Stimulated activated CD4-positive, alpha-beta T cell treated with anti-CD3 and anti-CD28 coated beads, Interleukin-15, amount 100 ng/mL, for 24 hours (primary cell): Measurements from ENCODE around the gene TNRC6B.
A peak's percentile ranks its signal among the peaks of the same experiment; 100 is the strongest.
"Not testable (repeated sequence)": the region's sequence is repeated elsewhere in the genome, so short reads cannot be mapped to it uniquely, and the experiment has no call there.

Source experiments
- DNase-seq: peaks from one replicate; pipeline ENCODE4 v3.0.0-alpha.2; 2020

The TNRC6B gene, protein sequence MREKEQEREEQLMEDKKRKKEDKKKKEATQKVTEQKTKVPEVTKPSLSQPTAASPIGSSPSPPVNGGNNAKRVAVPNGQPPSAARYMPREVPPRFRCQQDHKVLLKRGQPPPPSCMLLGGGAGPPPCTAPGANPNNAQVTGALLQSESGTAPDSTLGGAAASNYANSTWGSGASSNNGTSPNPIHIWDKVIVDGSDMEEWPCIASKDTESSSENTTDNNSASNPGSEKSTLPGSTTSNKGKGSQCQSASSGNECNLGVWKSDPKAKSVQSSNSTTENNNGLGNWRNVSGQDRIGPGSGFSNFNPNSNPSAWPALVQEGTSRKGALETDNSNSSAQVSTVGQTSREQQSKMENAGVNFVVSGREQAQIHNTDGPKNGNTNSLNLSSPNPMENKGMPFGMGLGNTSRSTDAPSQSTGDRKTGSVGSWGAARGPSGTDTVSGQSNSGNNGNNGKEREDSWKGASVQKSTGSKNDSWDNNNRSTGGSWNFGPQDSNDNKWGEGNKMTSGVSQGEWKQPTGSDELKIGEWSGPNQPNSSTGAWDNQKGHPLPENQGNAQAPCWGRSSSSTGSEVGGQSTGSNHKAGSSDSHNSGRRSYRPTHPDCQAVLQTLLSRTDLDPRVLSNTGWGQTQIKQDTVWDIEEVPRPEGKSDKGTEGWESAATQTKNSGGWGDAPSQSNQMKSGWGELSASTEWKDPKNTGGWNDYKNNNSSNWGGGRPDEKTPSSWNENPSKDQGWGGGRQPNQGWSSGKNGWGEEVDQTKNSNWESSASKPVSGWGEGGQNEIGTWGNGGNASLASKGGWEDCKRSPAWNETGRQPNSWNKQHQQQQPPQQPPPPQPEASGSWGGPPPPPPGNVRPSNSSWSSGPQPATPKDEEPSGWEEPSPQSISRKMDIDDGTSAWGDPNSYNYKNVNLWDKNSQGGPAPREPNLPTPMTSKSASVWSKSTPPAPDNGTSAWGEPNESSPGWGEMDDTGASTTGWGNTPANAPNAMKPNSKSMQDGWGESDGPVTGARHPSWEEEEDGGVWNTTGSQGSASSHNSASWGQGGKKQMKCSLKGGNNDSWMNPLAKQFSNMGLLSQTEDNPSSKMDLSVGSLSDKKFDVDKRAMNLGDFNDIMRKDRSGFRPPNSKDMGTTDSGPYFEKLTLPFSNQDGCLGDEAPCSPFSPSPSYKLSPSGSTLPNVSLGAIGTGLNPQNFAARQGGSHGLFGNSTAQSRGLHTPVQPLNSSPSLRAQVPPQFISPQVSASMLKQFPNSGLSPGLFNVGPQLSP (N-terminal part only)

DNA sequence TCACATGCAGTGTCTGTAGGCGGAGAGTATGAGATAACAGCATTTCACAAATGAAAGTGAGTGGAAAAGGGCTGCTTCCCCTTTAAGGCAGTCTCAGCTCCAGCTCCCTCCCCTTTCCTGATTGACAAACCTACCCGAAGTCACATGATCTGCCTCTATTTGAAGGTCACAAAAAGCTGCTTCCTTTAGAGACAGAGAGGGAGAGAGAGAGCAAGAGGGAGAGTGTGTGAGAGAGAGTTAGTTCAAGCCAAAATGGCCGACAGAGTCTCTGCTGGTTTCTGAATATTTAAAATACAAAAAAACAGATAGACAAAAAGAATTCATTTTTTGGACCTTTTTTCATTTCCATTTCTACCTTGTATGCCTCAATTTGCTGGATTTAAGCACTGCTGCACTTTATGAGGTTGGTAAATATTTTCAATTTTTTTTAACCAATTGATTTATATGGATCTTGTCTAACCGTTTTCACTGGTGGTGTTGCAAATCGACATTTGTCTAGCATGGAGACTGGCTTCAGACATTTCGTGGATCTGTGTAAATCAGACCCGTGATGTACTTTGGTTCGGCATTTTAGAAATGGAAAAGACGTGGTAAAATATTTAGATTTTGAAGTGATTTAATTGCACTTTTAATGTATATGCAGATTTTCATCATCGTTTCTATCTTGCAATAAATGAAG lies at the start of gene TNRC6B:
TSS of gene TNRC6B (plus strand) at position 188 of the 679 bp plus-strand sequence. CDS start at position 399, 211 bp downstream.
- peak; percentile 78 for DNase-seq

DNA sequence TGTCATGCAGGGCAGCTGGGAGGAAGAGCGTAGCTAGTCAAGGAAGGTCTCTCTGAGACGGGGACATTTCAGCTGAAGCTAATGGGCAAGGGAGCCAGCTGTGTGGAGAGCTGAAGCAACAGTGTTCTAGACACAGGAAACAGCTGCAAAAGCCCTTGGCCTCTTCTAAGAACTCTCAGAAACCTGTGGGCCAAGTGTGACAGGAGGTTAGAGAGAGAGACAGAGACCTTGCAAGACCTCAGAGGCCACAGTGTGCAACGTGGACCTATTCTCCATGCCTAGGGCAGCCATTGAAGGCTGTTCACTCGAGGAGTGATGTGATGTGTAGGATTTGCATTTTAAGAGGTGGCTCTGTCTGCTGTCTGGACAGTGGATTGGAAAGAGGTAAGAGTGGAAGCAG lies 48.7 kb upstream of the TNRC6B start:
- DNase-seq, result no peak

DNA sequence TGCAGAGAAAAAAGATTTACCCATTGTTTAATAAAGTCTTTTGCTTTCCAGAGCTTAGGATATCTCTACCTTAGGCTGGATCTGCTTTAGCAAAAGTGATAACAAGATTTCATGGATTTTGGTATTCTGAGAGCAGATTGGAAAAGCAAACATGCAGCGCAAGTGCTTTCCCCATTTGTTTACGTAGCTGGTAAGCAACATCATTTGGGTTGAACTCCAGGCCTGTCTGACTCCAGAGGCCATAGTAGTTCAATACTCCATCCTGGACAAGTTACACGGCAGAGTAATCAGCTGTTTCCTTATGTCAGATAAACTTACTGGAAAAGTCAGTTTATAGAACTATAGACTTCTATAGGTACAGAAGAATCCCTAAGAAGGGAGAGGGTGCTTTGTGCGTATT lies 40.6 kb upstream of the TNRC6B start:
- DNase-seq, result no peak

DNA sequence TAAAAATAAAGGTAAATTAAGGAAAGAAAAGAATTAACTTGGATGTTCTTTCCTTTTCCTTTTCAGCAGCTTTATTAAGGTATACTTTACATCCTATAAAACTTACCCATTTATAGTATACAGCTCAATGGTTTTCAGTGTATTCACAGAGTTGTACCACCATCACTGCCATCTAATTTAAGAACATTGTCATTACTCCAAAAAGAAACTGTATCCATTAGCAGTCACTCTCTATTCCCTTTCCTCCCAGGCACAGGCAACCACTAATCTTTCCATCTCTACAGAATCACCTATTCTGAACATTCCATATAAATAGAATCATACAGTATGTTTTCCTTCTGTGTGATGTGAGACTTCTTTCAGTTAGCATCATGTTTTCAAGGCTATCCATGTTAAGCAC lies 38.9 kb upstream of the TNRC6B start:
- DNase-seq, result no peak

DNA sequence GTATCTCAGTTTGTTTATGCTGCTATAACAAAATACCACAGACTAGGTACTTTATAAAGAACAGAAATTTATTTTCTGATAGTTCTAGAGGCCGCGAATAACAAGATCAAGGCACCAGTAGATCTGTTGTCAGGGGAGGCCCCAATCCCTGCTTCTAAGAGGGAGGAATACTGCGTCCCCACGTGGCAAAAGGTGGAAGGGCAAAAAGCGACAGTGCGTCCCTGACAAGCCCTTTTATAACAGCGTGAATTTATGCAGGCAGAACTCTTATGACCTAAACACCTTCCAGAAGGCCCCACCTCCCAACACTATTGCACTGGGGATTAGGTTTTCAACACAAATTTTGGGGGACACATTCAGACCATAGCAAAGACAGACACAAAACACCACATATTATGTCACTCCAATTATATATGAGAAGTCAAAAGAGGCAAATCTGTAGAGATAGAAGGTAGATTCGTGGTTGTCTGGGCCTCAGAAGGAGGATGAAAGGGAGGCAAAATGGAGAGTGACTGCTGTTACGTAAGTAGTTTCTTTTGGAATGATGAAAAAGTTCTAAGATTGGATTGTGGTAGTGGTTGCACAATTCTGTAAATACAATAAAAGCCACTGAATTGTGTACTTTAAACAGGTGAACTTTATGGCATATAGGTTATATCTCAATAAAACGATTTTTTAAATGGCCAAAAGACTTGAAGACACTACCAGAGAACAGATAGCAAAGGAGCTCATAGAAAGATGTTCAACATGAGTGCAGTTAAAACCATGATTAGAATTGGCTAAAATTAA lies 30.1 kb upstream of the TNRC6B start:
- DNase-seq, result no peak

DNA sequence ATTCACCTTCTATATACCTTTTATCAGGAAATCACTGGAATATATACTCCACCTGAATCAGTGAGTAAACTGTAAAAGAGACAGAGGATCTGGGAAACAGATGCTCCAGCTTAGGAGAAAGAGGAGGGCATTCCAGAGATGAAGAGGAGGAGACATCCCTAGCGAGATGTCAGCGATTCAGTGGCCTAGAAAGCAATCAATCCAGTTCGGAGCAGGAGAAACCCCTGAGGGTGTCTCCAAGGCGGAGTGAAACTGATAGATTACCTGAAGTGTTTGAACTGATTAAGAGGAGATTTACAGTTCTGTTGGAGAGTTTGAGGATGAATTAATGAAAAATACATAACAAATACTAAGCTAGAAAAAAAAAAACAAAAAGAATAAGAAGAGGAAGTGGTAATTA lies 24.5 kb upstream of the TNRC6B start:
- DNase-seq, result no peak

DNA sequence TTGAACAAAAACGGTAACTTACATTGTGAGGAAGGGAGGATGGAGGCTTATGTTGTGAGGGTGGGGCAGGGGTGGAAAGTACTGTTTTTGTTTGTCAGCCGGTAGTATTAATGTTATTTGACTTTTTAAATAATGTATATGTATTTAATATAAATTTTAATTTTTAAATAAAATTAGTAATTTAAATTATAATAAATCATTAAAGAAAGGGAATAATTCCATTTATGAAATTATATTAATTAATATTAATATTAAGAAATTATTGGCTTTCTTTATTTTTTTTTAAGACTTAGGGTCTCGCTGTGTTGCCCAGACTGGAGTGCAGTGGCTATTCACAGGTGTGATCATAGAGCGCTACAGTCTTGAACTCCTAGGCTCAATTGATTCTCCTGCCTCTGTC lies 24.0 kb upstream of the TNRC6B start:
- DNase-seq, result no peak

DNA sequence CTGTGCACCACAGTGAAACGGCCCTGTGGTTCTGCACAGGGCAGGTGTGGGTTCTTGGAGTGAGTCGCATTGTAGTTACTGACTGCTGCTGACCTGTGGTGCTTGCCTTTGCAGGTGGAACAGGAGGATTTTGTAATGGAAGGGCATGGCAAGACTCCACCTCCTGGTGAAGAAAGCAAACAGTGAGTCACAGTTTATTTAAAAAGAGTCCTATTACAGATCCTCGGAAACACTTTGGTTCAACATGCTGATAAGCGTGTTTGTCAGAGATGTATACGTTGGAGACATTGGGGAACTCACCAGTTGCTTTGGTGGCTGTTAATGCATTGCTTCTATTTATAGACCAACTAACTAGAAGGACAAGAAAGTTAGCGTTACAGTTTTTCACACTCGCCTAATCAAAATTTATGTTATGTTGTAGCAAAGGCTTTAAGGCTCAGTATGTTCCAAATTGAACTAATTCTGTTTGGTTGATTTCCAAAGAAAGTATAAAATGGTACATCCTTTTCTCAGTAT lies 21.7 kb upstream of the TNRC6B start:
- DNase-seq, result peak; percentile 11

DNA sequence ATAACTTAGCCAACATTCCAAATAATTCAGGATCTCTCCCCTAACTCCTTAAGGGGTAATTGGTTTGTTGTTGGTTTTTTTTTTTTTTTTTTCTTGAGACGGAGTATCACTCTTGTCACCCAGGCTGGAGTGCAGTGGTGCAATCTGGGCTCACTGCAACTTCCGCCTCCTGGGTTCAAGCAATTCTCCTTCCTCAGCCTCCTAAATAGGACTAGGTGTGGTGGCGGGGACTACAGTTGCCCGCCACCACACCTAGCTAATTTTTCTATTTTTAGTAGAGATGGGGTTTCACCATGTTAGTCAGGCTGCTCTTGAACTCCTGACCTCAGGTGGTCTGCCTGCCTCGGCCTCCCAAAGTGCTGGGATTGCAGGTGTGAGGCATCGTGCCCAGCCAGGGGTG lies 21.0 kb upstream of the TNRC6B start:
- not testable (repeated sequence) for DNase-seq

DNA sequence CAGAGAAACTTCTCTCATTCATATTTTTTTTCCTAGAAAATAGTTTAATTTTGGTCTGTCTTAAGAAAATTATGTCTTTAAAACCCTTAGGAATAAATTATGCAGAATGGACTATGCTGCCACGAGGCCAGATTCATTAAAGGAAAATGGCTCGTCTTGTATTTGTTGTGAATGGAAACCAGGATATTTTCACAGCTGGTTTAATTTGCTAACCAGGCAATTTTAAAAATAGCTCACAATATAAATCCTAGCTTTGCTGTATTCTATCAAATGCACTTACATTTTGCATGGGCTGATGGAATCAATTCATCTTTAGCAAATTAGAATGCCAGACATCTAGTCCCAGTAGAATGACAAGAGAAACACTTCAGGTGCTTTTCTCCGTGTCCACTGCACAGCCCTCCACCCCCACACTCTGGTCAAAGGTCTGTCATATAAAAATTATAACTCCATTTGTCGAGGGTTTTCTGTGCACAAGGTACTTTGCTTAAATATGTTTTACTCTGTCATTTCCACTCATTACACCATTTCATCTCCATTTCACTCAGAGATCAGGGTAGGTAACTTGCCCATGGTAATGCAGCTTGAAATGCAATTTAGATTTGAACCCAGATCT lies 20.3 kb upstream of the TNRC6B start:
- DNase-seq, result no peak

DNA sequence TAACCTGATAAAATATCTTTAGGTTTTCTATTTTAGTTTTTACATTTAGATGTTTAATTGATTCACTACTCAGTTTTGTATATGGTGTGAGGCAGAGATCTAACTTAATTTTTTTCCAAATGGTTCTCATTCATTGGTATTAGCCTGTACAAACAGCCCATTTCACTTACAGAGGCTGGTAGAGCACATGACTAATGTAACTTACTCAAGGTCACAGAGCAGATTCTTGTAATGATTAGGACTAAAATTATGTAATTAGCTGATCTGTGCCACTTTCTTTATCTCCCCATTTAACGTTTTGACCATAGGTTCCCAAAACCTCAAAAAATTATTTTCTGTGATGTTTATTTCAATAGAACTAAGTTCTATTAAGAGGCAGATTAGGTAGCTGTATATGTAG lies 16.5 kb upstream of the TNRC6B start:
- no peak for DNase-seq

DNA sequence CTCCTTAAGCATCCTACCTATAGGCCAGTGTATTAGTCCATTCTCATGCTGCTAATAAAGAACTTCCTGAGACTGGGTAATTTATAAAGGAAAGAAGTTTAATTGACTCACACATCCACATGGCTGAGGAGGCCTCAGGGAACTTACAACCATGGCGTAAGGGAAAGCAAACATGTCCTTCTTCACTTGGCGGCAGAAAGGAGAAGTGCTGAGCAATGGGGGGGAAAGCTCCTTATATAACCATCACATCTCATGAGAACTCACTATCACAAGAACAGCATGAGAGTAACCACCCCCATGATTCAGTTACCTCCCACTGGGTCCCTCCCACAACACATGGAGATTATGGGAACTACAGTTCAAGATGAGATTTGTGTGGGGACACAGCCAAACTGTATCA lies 12.2 kb upstream of the TNRC6B start:
- not testable (repeated sequence) for DNase-seq

DNA sequence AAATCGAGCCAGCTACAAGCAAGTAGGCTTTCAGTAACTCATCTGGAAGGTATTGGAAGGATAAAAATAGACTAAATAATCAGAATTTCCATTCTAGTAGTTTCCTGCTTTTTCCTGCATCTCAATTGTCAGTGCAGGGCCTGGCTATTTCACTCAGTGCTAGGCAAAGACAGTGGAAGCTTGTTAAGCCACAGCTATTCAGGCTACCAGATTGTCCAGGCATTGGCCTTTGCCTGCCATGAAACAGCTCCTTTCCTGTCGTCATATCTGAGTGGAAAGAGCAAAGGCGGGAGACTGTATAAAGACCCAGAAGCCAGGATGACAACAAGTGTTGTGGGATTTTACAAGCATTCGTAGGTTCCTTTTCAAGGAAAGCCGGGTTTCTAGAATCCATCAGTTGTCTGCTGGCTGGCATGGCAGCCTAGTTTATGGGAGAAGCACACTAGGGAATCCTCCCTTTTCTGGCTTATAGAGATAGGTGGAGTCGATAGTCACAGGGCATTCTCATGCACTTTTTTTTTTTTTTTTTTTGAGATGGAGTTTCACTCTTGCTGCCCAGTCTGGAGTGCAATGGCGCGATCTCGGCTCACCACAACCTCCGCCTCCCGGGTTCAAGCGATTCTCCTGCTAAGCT lies 2.0 kb upstream of the TNRC6B start:
- no peak for DNase-seq

DNA sequence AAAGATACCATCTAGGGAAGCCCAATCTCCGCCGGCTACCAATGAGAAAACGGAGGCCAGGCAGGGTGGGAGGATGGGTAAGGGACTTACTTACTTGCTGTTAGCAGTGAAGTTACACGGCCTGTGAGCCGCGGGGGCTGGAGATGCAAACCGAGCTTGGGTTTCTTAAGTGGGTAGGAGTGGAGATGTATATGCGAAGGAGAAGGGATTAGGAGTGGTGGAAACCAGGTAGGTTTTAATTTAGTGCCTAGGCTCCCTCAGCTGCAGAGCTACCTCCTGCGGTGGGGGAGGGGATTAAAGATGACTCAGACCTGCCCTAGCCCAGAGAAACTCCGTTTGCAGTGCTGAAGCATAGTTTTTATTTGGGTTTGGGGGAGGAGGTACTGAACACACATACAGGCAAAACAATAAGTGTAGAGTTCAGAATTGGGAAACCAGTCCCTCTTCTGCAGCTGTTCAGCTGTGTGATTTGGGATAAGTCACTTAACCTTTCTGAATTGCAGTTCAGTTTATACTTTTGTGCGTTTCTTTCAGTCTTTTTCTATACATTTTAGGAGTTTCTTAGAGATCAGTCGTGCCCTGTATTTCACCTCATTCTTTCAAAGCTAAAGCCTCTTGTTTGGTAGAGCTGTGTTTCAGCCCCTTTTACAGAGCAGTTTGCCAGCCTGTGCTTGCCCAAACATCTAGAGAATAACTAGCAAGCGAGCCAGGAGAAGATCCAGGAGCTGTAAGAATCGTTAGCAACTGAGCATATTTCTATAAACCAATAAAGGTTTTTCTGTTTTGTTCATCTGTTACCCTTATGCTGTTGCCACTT lies 596 bp upstream of the TNRC6B start:
- DNase-seq, result peak; percentile 85

DNA sequence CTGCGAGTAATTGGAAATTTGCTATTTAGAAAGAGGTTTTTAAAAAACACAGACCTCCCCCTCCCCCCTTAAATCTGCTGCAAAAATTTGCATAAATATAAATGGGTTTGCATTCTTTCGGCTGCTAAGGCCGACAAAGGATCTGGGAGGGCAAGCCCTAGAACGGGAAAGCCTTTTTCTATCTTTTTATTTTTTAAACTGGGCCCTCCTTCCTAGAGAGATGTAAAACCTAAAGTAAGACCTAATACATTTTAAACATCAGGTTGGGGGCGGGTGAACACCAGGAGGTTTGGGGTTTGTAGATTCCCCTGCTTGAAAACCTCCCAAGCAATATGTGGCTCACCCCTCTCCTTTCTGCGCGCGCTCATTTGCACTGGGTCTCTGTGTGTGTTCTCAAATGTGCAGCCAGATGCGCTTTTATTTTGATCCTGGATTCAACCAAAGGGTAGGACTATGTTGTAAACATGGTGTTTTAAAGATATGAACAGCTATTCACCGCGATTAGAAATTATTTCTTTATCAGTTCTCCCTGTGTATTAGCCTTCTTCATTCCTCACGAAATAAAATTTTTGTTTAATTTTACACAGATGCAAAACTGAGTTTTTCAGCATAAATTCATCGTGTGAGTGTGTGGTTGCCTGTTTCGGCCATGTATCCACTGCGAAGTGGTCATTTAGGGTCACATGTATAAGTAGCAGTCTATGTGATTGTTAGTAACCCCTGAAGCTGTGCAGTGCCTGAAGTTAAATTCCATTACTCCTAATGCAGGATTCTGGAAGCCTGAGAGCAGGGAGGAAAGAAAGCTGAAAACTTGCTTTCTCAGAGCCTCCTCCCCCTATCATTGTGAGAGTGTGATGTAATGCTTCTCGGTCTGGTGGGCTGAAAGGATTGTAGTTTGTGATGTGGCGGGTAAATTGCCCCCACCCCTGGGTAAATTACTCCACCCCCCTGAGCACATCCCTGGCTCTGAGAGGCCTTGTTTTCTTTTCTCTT lies 988 bp downstream of the TNRC6B start:
- peak; percentile 47 for DNase-seq

DNA sequence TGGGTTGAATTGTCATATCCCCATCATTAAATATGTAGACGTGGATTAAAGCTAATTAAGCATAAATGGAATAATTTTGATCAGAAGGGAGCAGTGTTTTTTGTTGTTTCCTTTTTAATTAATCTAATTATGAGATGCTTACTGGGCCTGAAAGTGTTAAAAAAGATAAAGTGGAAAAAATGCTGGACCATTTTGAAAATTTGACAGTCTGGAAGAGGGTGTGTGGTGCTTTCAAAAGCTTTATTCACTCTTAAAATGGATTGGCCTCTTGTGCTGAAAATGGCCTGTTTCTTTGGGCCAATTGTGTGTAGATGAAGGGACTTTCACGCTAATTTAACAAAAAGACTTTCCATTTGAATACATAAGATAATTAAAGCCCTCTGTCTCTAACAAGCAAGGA lies 1.8 kb downstream of the TNRC6B start:
- no peak for DNase-seq

DNA sequence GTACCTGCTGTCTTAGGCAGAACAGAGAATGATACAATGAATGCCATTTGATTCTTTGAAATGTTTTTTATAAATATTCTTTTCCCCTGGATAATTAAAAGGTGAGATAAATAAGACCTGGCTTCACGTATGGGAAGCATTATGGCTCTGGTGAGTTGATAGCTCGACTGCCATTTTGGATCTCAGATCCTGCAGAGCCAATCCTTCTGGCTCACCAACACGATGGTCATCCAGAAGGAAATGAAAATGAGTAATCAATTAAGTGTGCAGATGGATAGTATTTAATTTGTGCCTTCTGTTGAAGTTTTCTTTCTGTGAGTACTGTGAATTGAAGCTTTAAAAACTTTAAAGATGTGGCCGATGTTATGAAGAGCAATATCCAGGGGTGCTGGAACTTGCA lies 2.7 kb downstream of the TNRC6B start:
- no peak for DNase-seq

DNA sequence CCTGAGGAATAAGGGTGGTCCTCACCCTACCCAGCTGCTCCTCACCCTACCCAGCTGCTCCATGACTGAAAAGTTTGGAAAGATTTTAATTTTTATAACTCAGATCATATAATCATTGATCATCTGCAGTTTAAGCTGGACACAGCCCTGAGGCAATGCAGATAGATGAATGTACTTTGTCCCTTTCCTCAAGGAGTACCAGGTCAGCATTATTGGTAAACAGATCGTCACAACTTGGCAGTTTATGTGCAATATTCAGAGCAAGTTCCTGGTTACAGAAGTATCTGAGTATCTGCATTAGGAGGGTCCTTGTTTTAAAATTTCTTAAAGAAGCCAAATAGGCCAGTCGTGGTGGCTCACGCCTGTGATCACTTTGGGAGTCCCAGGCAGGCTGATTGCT lies 3.6 kb downstream of the TNRC6B start:
- no peak for DNase-seq
